ENCODE measurements around the gene SYNCRIP. TPM values are rescaled to one million over a fixed set of nuclear protein-coding genes. Genes with fewer than 3 reads are reported as not detected.

Gene SYNCRIP
- total RNA-seq, 6 experiments from 2014 or later = 122 to 139 (median 133) TPM

DNA sequence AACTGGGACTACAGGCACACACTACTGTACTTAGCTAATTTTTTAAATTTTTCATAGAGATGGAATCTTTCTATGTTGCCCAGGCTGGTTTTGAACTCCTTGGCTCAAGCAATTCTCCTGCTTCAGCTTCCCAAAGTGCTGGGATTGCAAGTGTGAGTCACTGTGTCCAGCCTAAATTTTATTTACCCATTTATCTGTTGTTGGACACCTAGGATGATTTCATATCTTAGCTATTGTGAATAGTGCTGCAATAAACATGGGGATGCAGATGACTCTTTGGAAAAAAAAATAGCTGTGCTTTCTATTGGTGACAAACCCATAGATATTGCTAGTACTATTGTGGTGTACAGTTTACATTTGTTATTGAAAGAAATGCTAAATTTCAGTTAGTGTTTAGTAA, 19.6 kb upstream of the SYNCRIP start:
- Mint-ChIP-seq H3K36me3 (ENCODE audit: low read depth) (peaks cover 9% of the 10 kb centered on the region), H3K9me3 (0 out of 2 replicates have a peak, but pooled peaks cover 4% of the 10 kb centered on the region), H3K4me3 (peak overlapping the region; percentile 31; the same call in 1 of the 2 replicates), H3K27ac (peak overlapping the region; percentile 74), H3K27me3 (ENCODE audit: insufficient read depth) (peaks cover 1% of the 10 kb centered on the region; the same call in 1 of the 2 replicates), H3K4me1 (ENCODE audit: low read depth) (peaks cover 35% of the 10 kb centered on the region)
- DNase-seq = peak; percentile 46
- TF ChIP-seq, protein P1, sequence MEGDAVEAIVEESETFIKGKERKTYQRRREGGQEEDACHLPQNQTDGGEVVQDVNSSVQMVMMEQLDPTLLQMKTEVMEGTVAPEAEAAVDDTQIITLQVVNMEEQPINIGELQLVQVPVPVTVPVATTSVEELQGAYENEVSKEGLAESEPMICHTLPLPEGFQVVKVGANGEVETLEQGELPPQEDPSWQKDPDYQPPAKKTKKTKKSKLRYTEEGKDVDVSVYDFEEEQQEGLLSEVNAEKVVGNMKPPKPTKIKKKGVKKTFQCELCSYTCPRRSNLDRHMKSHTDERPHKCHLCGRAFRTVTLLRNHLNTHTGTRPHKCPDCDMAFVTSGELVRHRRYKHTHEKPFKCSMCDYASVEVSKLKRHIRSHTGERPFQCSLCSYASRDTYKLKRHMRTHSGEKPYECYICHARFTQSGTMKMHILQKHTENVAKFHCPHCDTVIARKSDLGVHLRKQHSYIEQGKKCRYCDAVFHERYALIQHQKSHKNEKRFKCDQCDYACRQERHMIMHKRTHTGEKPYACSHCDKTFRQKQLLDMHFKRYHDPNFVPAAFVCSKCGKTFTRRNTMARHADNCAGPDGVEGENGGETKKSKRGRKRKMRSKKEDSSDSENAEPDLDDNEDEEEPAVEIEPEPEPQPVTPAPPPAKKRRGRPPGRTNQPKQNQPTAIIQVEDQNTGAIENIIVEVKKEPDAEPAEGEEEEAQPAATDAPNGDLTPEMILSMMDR (IDR thresholded peaks at IDR 0.05) = no peak

DNA sequence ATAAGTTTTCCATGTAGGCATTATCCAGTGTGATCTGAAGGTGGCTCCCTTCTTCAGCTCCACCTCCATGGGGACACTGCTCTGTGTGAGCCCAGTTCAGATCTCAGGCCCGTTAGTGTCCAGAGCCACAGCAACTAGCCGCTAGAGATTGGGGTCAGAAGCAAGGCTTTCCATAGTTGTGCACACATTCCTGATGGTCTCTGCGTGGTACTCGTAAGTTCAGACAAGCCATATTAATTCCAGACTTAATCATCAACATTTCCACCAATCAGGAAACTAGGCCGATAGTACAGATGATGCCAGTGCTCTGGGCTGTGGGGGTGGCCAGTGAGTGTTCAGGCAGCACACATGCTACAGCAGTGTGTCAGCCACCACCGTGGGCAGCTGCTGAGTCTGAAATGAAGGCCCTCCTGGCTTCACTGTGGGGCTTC, 17.5 kb upstream of the SYNCRIP start:
- H3K27me3 Mint-ChIP-seq (ENCODE audit: insufficient read depth) = peaks cover 1% of the 10 kb centered on the region; the same call in 1 of the 2 replicates
- H3K4me3 Mint-ChIP-seq = peak overlapping the region; percentile 86
- H3K36me3 Mint-ChIP-seq (ENCODE audit: low read depth) = peaks cover 10% of the 10 kb centered on the region
- DNase-seq = peak; percentile 97
- H3K9me3 Mint-ChIP-seq = 0 out of 2 replicates have a peak, but pooled peaks cover 4% of the 10 kb centered on the region
- peak overlapping the region; percentile 99 for H3K27ac Mint-ChIP-seq
- peaks cover 35% of the 10 kb centered on the region for H3K4me1 Mint-ChIP-seq (ENCODE audit: low read depth)
- TF ChIP-seq, protein P1 (IDR thresholded peaks at IDR 0.05) = peak; percentile 61

GRCh38 chr6:85650606-85651005, 7.9 kb upstream of the SYNCRIP start:
- Mint-ChIP-seq H3K36me3 (ENCODE audit: low read depth) (no peaks in the 10 kb centered on the region), H3K27me3 (ENCODE audit: insufficient read depth) (peaks cover 2% of the 10 kb centered on the region), H3K4me1 (ENCODE audit: low read depth) (peaks cover 2% of the 10 kb centered on the region), H3K4me3 (no peak overlapping the region), H3K9me3 (no peaks in the 10 kb centered on the region), H3K27ac (no peak overlapping the region)
- no peak for DNase-seq
- TF ChIP-seq, protein P1 (IDR thresholded peaks at IDR 0.05) = no peak

GRCh38 chr6:85644279-85644762, 1.6 kb upstream of the SYNCRIP start:
- H3K4me1 Mint-ChIP-seq (ENCODE audit: low read depth) = peaks cover 34% of the 10 kb centered on the region
- H3K36me3 Mint-ChIP-seq (ENCODE audit: low read depth) = peaks cover 32% of the 10 kb centered on the region
- H3K27me3 Mint-ChIP-seq (ENCODE audit: insufficient read depth) = peaks cover 10% of the 10 kb centered on the region
- H3K27ac Mint-ChIP-seq = peak overlapping the region; percentile 97
- DNase-seq = no peak
- TF ChIP-seq, protein P1 (IDR thresholded peaks at IDR 0.05) = no peak
- H3K4me3 Mint-ChIP-seq = peak overlapping the region; percentile 90
- no peaks in the 10 kb centered on the region for H3K9me3 Mint-ChIP-seq

DNA sequence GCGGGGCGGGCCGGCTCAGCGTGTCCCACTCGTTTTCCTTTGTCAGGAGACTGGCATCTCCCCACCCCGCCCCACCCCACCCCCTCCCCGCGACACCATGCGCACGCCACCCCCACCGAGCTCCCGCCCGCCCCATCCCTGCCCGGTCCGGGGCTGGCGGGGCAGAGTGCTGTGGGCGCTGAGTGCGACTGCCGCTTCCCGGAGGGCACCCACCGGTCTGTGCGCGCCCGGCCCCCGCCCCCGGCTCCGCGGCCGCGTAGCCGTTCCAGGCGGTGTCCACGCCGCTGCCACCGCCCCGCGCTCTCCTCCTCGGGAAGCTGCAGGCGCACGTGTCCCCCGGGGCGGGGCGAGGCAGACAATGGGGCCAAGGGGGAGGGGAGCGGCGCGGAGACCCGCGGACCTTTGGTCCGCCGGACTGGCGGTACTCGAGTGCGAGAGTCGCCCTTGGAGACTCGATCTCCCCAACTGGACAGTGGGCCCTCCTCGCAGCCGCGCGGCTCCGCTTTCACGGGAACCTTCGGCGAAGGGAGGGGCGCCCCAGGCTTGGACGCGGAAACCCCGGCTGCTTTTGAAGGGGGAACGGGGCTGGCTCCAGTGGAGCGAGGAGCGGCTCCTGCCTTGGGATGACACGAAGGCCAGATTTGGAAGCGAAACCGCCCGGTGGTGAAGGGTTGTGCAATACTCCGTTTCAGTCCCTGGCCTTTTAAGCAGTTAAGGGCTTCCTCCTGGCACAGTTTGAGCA, 1.0 kb upstream of the SYNCRIP start:
- H3K4me3 Mint-ChIP-seq = peak overlapping the region; percentile 92
- peaks cover 8% of the 10 kb centered on the region for H3K27me3 Mint-ChIP-seq (ENCODE audit: insufficient read depth)
- peaks cover 38% of the 10 kb centered on the region for H3K36me3 Mint-ChIP-seq (ENCODE audit: low read depth)
- H3K4me1 Mint-ChIP-seq (ENCODE audit: low read depth) = peaks cover 40% of the 10 kb centered on the region
- DNase-seq = peak; percentile 83
- H3K27ac Mint-ChIP-seq = peak overlapping the region; percentile 99
- TF ChIP-seq, protein P1 (IDR thresholded peaks at IDR 0.05) = no peak
- H3K9me3 Mint-ChIP-seq = no peaks in the 10 kb centered on the region
